Measurements from ENCODE around the gene ATXN2. TPM values are rescaled to one million over a fixed set of nuclear protein-coding genes. Genes with fewer than 3 reads are reported as not detected.
"Not testable (repeated sequence)": the region's sequence is repeated elsewhere in the genome, so short reads cannot be mapped to it uniquely, and the experiment has no call there.

The ATXN2 gene
- total RNA-seq, 1 experiment from 2014 or later, result 38.2 TPM

DNA sequence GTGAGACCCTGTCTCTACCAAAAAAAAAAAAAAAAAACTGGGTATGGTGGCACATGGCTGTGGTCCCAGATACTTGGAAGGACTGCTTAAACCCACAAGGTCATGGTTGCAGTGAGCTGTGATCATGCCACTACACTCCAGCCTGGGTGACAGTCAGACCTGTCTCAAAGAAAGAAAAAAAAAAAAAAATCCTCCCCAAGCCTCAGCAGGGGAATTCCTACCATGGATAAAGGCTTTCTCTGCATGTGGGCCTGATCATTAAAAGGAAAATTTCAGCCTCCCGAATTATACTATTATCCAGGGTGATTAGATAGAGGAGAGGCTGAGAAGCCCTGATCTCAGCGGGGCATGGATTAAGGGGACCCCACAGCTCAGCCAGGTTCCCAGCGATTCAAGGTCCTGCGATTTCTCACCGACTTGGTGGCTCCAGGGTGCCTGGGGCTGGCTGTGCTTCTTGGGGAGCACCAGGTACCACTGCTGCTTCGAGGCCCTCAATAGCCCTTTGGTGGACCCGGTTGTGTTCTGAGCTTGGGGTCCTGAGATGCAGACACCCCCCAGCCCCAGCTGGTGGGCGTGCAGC, 187.8 kb downstream of the ATXN2 start:
- Histone ChIP-seq H3K4me3 (no peak overlapping the region), H3K27ac (peak overlapping the region; percentile 77), H3K4me1 (peaks cover 46% of the 10 kb centered on the region), H3K36me3 (no peaks in the 10 kb centered on the region), H3K9me3 (replicated peaks) (no peaks in the 10 kb centered on the region), H3K27me3 (no peaks in the 10 kb centered on the region)
- no peak for DNase-seq

DNA sequence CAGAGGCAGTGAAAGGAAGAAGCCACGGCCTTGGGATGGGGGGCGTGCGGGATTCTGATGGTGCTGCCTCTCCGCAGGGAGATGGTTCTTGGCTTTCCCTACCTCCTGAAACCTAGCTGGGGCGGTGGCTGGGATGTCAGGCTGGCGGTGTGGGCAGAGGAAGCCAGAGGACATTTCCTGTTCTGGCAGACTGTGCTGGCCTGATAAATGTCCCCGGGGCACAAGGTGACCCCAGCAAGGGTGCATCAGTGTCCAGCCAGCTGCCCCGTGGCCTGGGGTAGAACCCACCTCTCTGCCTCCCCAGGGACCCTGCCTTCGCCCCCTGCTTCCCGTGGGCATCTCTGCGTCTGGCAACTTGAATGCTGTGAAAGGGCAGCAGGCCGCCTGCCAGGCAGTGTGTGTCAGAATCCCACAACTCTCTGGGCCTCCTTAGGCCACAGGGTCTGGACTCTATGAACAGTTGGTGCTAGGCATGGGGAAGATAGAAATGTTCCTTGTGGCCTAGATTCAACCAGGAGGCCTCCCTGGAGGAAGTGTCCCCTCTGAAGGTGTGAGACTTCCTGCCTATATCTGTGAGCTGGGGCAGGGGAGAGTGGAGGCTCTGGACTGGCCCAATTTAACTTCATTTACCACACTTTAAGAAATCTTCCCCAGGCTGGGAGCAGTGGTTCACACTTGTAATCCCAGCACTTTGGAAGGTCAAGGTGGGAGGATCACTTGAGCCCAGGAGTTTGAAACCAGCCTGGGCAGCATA, 188.5 kb downstream of the ATXN2 start:
- no peak for DNase-seq
- Histone ChIP-seq H3K4me1 (peaks cover 46% of the 10 kb centered on the region), H3K36me3 (no peaks in the 10 kb centered on the region), H3K9me3 (replicated peaks) (no peaks in the 10 kb centered on the region), H3K27ac (peak overlapping the region; percentile 77), H3K27me3 (no peaks in the 10 kb centered on the region), H3K4me3 (no peak overlapping the region)

DNA sequence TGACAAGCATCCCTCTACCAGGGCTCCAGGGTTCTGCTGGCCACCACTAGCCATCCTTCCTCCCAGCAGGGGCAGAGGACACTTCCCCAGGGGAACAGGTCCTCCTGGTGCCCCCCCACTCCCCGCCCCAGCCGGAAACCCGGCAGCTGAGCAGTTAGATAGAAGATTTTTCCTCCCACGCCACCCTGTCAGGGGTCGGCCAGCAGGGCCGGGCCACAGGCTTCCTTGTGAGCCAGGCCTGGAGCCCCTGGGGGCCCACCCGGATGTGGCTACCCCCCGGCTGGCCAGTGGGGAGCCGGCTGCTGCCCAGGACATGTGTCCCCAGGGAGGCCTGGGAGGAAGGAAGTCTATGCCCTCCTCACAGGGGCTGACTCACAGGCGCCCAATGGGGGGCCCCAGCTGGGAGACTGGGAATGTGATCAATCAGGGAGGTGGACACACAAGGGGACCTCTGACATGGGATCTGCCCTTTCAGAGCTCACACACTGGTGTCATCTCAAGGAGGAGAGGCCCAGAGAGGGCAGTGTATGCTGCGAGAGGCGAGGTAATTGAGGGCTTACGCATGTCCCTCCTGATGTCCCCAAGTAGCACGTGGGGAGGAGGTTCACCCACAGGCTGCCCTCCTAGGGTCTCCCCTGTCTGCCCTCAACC, 189.2 kb downstream of the ATXN2 start:
- Histone ChIP-seq H3K9me3 (replicated peaks) (no peaks in the 10 kb centered on the region), H3K4me1 (peaks cover 46% of the 10 kb centered on the region)
- peak; percentile 86 to 90 for DNase-seq

DNA sequence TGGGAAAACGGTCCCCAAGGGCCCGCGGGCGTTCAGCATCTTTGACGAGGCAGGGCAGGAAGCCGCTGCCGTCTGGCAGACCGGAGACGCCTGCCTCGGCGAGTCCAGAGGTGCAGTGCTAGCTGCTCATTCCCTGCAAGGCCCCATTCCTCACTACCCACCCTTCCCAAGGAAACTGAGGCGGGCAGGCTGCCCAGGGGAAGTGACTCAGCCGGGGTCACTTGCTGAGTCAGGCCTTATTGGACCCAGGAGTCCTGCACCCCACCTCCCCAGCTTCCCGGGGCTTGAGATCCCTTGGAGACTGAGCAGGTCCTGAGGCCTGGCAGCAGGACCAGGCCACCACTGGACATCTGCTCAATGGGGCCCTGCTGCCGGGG, 189.7 kb downstream of the ATXN2 start:
- Histone ChIP-seq H3K27ac (peak overlapping the region; percentile 77), H3K4me3 (peak overlapping the region; percentile 5; the same call in 1 of the 2 replicates), H3K27me3 (no peaks in the 10 kb centered on the region), H3K9me3 (replicated peaks) (no peaks in the 10 kb centered on the region), H3K4me1 (peaks cover 50% of the 10 kb centered on the region), H3K36me3 (no peaks in the 10 kb centered on the region)
- DNase-seq, result no peak

More for the DNA sequence above, 189.2 kb downstream of the ATXN2 start:
- H3K27me3 ChIP-seq, result no peaks in the 10 kb centered on the region
- peak overlapping the region; percentile 5; the same call in 1 of the 2 replicates for H3K4me3 ChIP-seq
- peak overlapping the region; percentile 77 for H3K27ac ChIP-seq
- H3K36me3 ChIP-seq, result no peaks in the 10 kb centered on the region

DNA sequence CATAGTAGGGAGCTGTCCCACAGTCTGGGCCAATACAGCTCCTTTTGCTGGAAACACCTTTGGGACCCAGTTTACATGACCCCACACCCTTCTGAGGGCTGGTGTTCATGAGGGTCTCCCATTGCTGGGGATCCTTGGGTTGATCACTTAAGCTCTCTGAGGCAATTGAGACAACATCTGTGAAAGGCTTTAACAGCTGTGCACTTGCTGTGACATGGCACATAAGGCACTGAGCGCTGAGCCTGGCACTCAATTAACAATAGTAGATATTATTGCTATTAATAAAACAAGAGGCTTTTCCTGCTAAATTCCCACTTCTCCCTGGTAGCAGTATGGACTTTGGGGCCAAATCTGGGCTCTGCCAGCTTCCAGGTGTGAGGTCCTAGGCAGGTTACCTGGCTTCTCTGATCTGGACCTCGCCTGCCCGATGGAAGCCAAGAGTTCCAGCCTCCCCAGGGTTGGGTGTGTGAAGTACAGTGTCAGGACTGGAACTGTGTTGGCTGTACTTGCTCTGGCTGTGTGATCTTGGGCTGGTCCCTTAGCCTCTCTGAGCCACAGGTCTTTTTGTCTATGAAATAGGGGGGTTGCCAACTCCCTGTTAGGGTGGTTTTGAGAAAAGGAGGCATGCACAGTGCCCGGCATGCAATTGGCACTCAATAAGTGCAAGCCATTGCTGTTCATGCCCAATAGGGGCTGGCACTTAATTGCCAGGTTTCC, 190.3 kb downstream of the ATXN2 start:
- H3K9me3 ChIP-seq (replicated peaks), result no peaks in the 10 kb centered on the region
- no peaks in the 10 kb centered on the region for H3K36me3 ChIP-seq
- DNase-seq, result no peak
- no peak overlapping the region for H3K4me3 ChIP-seq
- H3K27me3 ChIP-seq, result no peaks in the 10 kb centered on the region
- peak overlapping the region; percentile 77 for H3K27ac ChIP-seq
- peaks cover 51% of the 10 kb centered on the region for H3K4me1 ChIP-seq

DNA sequence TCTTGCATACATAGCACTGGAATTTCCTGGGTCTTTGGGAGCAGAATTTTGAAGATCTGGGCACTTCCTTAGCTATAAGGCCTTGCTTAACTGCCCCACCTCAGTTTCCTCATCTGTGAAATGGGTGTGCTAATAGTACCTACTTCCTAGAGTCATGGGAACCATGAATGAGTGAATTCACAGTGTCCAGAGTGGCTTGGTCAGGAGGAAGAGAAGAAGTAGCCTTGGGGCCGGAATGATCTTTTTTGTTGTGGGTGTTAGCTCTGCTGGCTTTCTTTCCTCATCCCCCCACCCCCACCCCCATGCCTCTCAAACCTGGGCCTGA, 191.0 kb downstream of the ATXN2 start:
- no peak for DNase-seq
- no peaks in the 10 kb centered on the region for H3K27me3 ChIP-seq
- peaks cover 51% of the 10 kb centered on the region for H3K4me1 ChIP-seq
- H3K27ac ChIP-seq, result no peak overlapping the region
- H3K36me3 ChIP-seq, result no peaks in the 10 kb centered on the region
- H3K9me3 ChIP-seq (replicated peaks), result no peaks in the 10 kb centered on the region
- no peak overlapping the region for H3K4me3 ChIP-seq

DNA sequence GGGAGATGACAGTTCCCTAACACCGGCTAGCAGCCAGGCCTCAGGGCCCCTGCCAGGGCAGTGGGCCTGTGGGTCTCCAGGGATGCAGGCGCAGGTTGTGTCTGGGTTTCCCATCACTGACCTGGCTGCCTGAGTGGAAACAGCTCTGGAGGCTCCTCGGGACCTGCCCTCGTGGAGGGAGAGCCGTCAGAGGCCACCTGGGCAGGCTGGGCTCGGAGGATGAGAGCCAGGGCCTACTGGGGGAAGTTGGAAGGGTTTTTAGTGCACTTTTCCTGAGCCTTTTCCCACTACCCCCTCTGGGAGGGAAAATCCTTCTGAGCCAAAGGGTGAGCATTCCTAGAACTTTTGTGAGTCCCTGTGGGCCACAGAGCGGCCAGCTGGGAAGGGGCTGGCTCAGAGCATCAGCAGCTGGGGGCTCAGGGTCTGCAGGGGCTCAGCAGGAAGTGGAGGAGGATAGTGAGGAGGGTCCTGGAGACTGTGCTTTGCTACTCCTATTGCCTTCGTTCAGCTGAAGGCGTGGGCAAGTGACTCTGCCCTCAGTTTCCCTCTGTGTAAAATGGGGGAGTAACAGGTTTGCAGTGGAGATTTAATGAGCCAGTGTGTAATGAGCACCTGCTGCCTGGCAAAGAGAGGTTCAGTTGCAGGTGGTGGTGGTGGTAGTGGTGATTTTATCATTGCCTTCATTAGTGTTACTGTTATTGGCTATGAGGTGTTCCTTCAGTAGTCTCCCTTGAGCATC, 191.6 kb downstream of the ATXN2 start:
- Histone ChIP-seq H3K27me3 (no peaks in the 10 kb centered on the region), H3K27ac (no peak overlapping the region), H3K36me3 (no peaks in the 10 kb centered on the region), H3K9me3 (replicated peaks) (no peaks in the 10 kb centered on the region), H3K4me1 (peaks cover 45% of the 10 kb centered on the region), H3K4me3 (peak overlapping the region; percentile 82)
- DNase-seq, result no peak

DNA sequence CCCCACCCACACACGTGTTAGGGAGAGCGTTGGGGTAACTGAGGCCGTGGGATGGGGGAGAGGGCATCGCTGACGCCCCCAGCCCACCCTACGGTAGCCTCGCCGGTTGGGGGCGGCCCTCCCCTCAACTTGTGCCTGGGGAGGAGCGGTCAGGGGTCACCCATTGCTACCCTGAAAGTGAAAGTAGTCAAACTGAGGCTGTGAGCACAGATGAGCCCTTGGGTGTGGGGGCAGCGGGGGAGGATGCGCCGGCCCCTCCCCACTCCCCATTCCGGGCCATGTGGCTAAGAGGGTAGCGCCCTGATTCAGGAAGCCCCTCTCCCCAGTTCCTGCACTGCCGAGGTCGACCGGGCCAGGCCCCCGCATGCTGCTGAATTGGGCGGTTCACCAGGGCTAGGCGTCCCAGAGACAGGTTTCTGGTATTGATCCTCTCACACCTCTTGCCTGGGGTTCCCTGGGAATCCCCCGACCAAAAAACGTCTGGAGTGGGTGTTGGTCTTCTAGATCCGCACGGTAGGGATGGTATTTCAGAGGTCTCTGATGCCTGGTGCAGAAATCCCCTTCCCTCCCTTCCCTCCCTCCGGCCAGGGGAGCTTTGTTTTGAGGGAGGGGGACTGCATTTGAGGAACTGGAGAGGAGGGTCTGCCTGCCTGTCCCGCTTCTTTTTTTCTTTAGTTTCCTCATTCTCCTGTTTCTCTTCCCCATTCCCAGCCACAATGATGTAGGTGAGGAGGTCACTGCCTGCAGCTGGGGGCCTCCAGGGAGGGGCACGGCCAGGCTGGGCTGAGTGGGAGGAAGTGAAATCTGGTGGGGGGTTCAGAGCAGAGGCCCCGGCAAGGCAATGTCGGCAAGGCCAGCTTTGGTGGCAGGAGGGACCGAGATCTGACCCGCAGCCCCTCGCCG, 192.4 kb downstream of the ATXN2 start:
- no peaks in the 10 kb centered on the region for H3K36me3 ChIP-seq
- H3K4me1 ChIP-seq, result peaks cover 37% of the 10 kb centered on the region
- peak overlapping the region; percentile 82 for H3K4me3 ChIP-seq
- H3K27me3 ChIP-seq, result no peaks in the 10 kb centered on the region
- H3K9me3 ChIP-seq (replicated peaks), result no peaks in the 10 kb centered on the region
- no peak for DNase-seq
- H3K27ac ChIP-seq, result peak overlapping the region; percentile 30; the same call in 1 of the 2 replicates

DNA sequence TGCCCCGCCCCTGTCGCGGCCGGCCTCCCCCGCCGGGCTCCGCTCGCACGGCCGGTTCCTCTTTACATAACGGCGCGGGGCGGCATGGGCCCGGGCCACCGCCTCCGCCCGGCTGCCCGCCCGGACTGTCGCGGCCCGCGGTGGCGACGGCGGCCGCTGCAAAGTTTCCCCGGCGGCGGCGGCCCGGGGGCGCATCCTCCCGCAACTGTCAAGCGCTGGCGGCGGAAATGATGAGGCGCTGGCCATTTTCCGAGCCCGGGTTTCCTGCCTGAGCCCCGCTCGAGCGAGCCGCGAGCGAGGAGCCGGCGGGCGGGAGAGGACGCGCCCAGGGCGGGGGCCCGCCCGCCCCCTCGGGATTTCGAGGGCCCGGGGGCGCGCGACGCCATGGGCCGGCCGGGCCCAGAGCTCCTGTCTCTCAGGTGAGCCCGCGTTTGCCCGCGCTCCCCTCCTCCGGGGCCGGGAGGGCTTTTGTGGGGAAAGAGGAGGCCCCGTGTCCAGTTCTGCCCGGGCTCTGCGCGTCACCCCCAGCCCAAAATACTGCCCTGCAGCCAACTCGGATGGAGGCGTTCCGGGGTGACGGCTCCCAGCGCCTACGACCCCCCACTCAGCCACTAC, 193.1 kb downstream of the ATXN2 start, which contains the start of gene SH2B3:
Gene SH2B3 (plus strand): TSS at position 65 of the 615 bp plus-strand sequence. CDS start 12,223 bp downstream, outside the sequence.
- H3K4me3 ChIP-seq, result peak within 1 kb of the TSS; percentile 82
- peak; percentile 69 to 70 for DNase-seq
- H3K9me3 ChIP-seq (replicated peaks), result no peaks in the 10 kb centered on the region
- peaks cover 34% of the 10 kb centered on the region for H3K4me1 ChIP-seq
- H3K27me3 ChIP-seq, result no peaks in the 10 kb centered on the region
- H3K36me3 ChIP-seq, result no peaks in the 10 kb centered on the region
- peak within 1 kb of the TSS; percentile 30; the same call in 1 of the 2 replicates for H3K27ac ChIP-seq

DNA sequence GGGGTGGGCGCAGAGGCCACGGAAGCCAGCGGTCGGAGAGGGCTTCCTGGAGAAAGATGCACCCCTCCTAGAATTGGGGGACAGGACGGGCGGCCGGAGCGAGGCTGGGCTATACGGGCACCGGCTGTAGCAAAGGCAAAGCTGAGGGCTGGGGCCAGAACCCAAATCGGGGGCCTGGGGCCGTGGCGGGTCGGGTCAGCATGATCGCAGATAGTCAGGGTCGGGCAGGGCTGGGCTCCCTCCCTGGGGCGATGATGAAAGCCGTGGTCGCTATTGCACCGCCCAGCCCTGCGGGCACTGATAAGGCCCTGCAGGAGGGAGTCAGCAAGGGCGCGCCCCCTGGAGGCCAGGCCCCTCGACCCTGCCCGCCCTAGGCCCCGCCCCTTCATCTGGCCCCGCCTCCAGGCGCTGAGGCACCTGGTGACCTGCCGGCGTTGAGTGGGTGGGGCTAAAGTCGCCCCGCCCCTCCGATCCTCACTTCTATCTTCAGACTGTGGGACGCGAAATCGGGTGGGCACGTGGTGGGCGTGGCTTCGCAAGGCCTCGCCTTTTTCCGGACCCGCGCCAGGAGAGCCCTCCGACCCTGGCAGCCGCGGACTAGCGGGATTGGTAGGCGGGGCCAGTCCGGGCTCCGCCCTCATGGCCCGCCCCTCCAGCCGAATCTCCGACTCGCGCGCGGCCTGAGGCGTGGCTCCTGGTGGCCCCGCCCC, 193.8 kb downstream of the ATXN2 start:
- H3K27me3 ChIP-seq, result no peaks in the 10 kb centered on the region
- H3K4me1 ChIP-seq, result peaks cover 28% of the 10 kb centered on the region
- peak overlapping the region; percentile 82 for H3K4me3 ChIP-seq
- H3K36me3 ChIP-seq, result no peaks in the 10 kb centered on the region
- no peaks in the 10 kb centered on the region for H3K9me3 ChIP-seq (replicated peaks)
- H3K27ac ChIP-seq, result peak overlapping the region; percentile 3; the same call in 1 of the 2 replicates
- peak; percentile 98 for DNase-seq

DNA sequence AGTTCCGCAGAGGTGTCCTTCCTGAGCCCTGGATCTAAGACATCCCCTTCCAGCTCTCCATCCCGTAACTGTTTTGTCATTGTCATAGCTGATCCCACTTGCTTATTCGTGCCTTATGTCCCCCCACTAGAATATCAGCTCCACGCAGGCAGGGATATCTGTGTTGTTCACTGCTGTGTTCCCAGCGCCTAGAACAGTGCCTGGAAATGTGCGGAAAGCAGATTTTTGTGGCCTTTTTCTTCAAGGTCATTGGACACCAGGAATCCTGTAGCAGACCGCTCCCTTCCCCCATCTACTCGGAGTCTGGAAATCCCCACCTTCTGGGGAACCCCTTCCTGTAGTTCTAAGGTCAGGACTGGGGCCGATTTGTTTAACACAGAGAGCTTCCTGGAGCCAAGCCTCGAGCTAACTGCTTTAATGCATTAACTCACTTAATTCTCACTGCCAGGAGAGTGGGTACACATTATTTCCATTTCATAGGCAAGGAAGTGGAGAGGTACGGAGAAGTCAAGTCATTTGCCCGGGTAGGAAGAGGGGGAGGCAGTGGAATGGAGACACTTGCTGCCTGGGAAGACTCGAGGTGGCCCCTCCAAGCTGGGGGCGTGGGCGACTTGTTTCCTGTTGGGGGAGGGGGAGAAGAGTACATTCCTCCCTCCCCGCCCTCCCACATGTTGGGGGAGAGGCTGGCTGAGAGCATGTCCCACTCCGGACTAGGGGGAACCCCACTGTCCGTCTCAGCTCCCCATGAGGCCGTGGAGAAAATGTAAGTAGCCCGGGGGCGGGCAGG, 194.6 kb downstream of the ATXN2 start:
- peak overlapping the region; percentile 82 for H3K4me3 ChIP-seq
- no peaks in the 10 kb centered on the region for H3K27me3 ChIP-seq
- H3K4me1 ChIP-seq, result peaks cover 24% of the 10 kb centered on the region
- peak; percentile 44 to 48 for DNase-seq
- no peaks in the 10 kb centered on the region for H3K9me3 ChIP-seq (replicated peaks)
- no peaks in the 10 kb centered on the region for H3K36me3 ChIP-seq
- H3K27ac ChIP-seq, result peak overlapping the region; percentile 3; the same call in 1 of the 2 replicates

DNA sequence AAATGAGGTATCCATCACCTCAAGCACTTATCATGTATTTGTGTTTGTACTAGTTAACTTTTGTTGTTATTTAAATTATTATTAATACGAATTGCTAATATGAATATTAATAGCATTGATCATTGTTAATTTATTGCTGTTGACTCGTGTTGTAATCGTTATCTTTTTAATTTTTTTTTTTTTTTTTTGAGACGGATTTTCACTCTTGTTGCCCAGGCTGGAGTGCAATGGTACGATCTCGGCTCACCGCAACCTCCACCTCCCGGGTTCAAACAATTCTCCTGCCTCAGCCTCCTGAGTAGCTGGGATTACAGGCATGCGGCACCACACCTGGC, 196.7 kb downstream of the ATXN2 start:
- H3K36me3 ChIP-seq; DNase-seq; H3K27me3 ChIP-seq; H3K27ac ChIP-seq; H3K9me3 ChIP-seq (replicated peaks); H3K4me3 ChIP-seq: not testable (repeated sequence)
- peaks cover 15% of the 10 kb centered on the region for H3K4me1 ChIP-seq
